ENCODE measurements around the gene SOX1.

Gene SOX1

GRCh38 chr13:112071102-112071722 lies 4.3 kb downstream of the SOX1 start:
- no peak for DNase-seq (ENCODE audit: low read depth)
- H3K4me3 ChIP-seq (ENCODE audit: low read depth, low read length), result no peak overlapping the region
- TF ChIP-seq CTCF (IDR thresholded peaks at IDR 0.05; ENCODE audit: insufficient read depth, low read depth, low read length, missing control alignments), result no peak

GRCh38 chr13:112071723-112072533 lies 5.0 kb downstream of the SOX1 start:
- DNase-seq (ENCODE audit: low read depth), result no peak

GRCh38 chr13:112072534-112073244 lies 5.7 kb downstream of the SOX1 start:
- DNase-seq (ENCODE audit: low read depth), result no peak
- H3K4me3 ChIP-seq (ENCODE audit: low read depth, low read length), result no peak overlapping the region
- no peak for TF ChIP-seq CTCF (IDR thresholded peaks at IDR 0.05; ENCODE audit: insufficient read depth, low read depth, low read length, missing control alignments)

More at GRCh38 chr13:112071723-112072533, 5.0 kb downstream of the SOX1 start:
- no peak overlapping the region for H3K4me3 ChIP-seq (ENCODE audit: low read depth, low read length)
- no peak for TF ChIP-seq CTCF (IDR thresholded peaks at IDR 0.05; ENCODE audit: insufficient read depth, low read depth, low read length, missing control alignments)

GRCh38 chr13:112073245-112074138 lies 6.5 kb downstream of the SOX1 start:
- TF ChIP-seq CTCF (IDR thresholded peaks at IDR 0.05; ENCODE audit: insufficient read depth, low read depth, low read length, missing control alignments), result no peak
- no peak for DNase-seq (ENCODE audit: low read depth)
- H3K4me3 ChIP-seq (ENCODE audit: low read depth, low read length), result no peak overlapping the region

- no peak for DNase-seq (ENCODE audit: low read depth)
- no peak overlapping the region for H3K4me3 ChIP-seq (ENCODE audit: low read depth, low read length)
- no peak for TF ChIP-seq CTCF (IDR thresholded peaks at IDR 0.05; ENCODE audit: insufficient read depth, low read depth, low read length, missing control alignments)
Observed at GRCh38 chr13:112074139-112074865, 7.4 kb downstream of the SOX1 start.

GRCh38 chr13:112077729-112078128 lies 10.8 kb downstream of the SOX1 start:
- H3K4me3 ChIP-seq (ENCODE audit: low read depth, low read length), result no peak overlapping the region
- DNase-seq (ENCODE audit: low read depth), result no peak
- no peak for TF ChIP-seq CTCF (IDR thresholded peaks at IDR 0.05; ENCODE audit: insufficient read depth, low read depth, low read length, missing control alignments)
